Loucy (cell line): ENCODE measurements around the gene SAP30BP.

Experiments
- H2AFZ ChIP-seq: fragments of 200-600 bp; sonication (generic); 2 replicates; pipeline ENCODE4 v1.6.0; 2016; ENCODE audit warnings: antibody characterized with exemption, mild to moderate bottlenecking, low read length, moderate library complexity
- H3F3A ChIP-seq: fragments of 200-600 bp; 2 replicates; pipeline ENCODE4 v1.6.0; 2016; ENCODE audit warnings: antibody characterized with exemption, low read depth, mild to moderate bottlenecking
- H3K27me3 ChIP-seq: fragments of 200-600 bp; sonication (generic); 2 replicates; pipeline ENCODE4 v1.6.1; 2014; ENCODE audit warnings: low read length, mild to moderate bottlenecking; ENCODE audit not compliant: insufficient read depth, poor library complexity, severe bottlenecking
- H3K36me3 ChIP-seq: fragments of 200-600 bp; sonication (generic); 2 replicates; pipeline ENCODE4 v1.6.1; 2016; ENCODE audit warnings: low read length; ENCODE audit not compliant: insufficient read depth
- H3K4me1 ChIP-seq: fragments of 200-600 bp; sonication (generic); 2 replicates; pipeline ENCODE4 v1.5.1; 2014; ENCODE audit warnings: low read length, mild to moderate bottlenecking; ENCODE audit not compliant: insufficient read depth, poor library complexity, severe bottlenecking
- H3K4me2 ChIP-seq: fragments of 200-600 bp; sonication (generic); 2 replicates; pipeline ENCODE4 v1.6.0; 2014; ENCODE audit warnings: antibody characterized with exemption, low read length, low read depth, mild to moderate bottlenecking; ENCODE audit not compliant: poor library complexity, severe bottlenecking
- H3K4me3 ChIP-seq: fragments of 200-600 bp; sonication (generic); 2 replicates; pipeline ENCODE4 v1.5.1; 2014; ENCODE audit warnings: low read length, mild to moderate bottlenecking, mixed read lengths; ENCODE audit not compliant: poor library complexity, severe bottlenecking
- H3K79me2 ChIP-seq: fragments of 200-600 bp; sonication (generic); 2 replicates; pipeline ENCODE4 v1.6.1; 2014; ENCODE audit warnings: low read length; ENCODE audit not compliant: insufficient read depth
- H3K9ac ChIP-seq: fragments of 200-600 bp; sonication (generic); 2 replicates; pipeline ENCODE4 v1.6.0; 2014; ENCODE audit warnings: mild to moderate bottlenecking, low read depth, low read length, moderate library complexity; ENCODE audit not compliant: poor library complexity, severe bottlenecking
- H3K9me2 ChIP-seq: fragments of 200-600 bp; sonication (generic); replicated peaks from 2 replicates; pipeline ENCODE4 v1.6.1; 2016; ENCODE audit warnings: low read depth, low read length, mixed read lengths
- H3K9me3 ChIP-seq: fragments of 200-600 bp; sonication (generic); 2 replicates; pipeline ENCODE4 v1.6.1; 2014; ENCODE audit warnings: mild to moderate bottlenecking, antibody characterized with exemption, low read length, low read depth; ENCODE audit not compliant: insufficient read depth
- H4K20me1 ChIP-seq: fragments of 200-600 bp; sonication (generic); 2 replicates; pipeline ENCODE4 v1.6.0; 2014; ENCODE audit warnings: antibody characterized with exemption, low read length, mild to moderate bottlenecking; ENCODE audit not compliant: insufficient read depth, poor library complexity, severe bottlenecking
- EZH2phosphoT487 ChIP-seq: fragments of 200-600 bp; IDR thresholded peaks from 2 replicates; pipeline ENCODE4 v1.6.1; 2018; ENCODE audit warnings: antibody characterized with exemption, mild to moderate bottlenecking, moderate library complexity, borderline replicate concordance
- TF ChIP-seq, protein P1 (sequence below): fragments of 200-600 bp; sonication (generic); conservative IDR thresholded peaks from 2 replicates; pipeline ENCODE4 v1.5.1; 2014; ENCODE audit warnings: mild to moderate bottlenecking, antibody characterized with exemption, low read length

SAP30BP gene

DNA sequence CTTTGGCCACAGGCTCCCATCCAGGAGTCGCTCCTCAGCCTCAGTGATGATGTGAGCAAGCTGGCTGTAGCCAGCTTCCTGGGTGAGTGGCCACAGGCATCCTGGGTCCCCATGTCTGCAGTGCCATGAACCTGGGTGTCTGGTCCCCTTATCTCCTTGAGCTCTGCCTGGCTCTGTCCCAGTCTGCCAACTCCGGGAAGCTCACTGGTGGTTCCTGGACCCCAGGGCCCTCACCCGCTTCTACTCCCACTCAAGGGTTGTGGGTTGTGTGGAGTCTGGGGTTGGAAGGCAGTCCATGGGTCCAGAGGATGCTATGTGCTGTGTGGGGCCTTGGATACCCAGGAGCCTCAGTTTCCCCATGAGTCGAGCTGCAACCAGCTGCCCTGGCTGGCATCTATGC lies 45.6 kb upstream of the SAP30BP start:
- Histone ChIP-seq H4K20me1 (no peaks in the 10 kb centered on the region), H3K36me3 (no peaks in the 10 kb centered on the region), H3K4me2 (no peak overlapping the region), H3K79me2 (no peaks in the 10 kb centered on the region), H2AFZ (no peak overlapping the region), H3K9me3 (no peaks in the 10 kb centered on the region), H3K9ac (no peak overlapping the region), H3K27me3 (no peaks in the 10 kb centered on the region), H3K4me3 (no peak overlapping the region), H3K9me2 (no peaks in the 10 kb centered on the region), H3K4me1 (peaks cover 2% of the 10 kb centered on the region), H3F3A (no peaks in the 10 kb centered on the region)
- TF ChIP-seq EZH2phosphoT487, result no peak
- TF ChIP-seq, protein P1, sequence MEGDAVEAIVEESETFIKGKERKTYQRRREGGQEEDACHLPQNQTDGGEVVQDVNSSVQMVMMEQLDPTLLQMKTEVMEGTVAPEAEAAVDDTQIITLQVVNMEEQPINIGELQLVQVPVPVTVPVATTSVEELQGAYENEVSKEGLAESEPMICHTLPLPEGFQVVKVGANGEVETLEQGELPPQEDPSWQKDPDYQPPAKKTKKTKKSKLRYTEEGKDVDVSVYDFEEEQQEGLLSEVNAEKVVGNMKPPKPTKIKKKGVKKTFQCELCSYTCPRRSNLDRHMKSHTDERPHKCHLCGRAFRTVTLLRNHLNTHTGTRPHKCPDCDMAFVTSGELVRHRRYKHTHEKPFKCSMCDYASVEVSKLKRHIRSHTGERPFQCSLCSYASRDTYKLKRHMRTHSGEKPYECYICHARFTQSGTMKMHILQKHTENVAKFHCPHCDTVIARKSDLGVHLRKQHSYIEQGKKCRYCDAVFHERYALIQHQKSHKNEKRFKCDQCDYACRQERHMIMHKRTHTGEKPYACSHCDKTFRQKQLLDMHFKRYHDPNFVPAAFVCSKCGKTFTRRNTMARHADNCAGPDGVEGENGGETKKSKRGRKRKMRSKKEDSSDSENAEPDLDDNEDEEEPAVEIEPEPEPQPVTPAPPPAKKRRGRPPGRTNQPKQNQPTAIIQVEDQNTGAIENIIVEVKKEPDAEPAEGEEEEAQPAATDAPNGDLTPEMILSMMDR, result no peak

DNA sequence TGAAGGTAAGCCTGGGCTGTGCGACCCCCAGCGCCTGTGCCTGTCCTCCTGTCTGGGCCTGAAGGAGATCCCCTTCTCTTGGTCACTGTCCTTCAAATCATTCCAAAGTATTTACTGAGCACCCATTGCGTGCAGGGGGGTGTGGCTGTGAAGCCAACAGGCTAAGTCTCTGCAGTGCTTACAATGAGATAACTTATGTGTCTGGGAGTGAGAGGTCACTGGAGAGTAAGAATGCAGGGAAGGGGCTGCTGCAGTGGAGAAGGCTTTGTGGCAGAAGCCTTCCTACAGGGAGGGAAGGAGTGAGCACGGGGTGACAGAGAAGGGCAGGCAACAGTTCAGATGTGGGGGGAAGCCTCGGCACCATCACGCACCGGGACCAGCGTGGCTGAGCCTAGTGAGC lies 45.1 kb upstream of the SAP30BP start:
- no peaks in the 10 kb centered on the region for H3K79me2 ChIP-seq
- H3F3A ChIP-seq, result no peaks in the 10 kb centered on the region
- no peaks in the 10 kb centered on the region for H3K9me3 ChIP-seq
- H3K9ac ChIP-seq, result no peak overlapping the region
- H3K4me3 ChIP-seq, result no peak overlapping the region
- H3K4me1 ChIP-seq, result no peaks in the 10 kb centered on the region
- H2AFZ ChIP-seq, result no peak overlapping the region
- no peaks in the 10 kb centered on the region for H4K20me1 ChIP-seq
- H3K36me3 ChIP-seq, result no peaks in the 10 kb centered on the region
- H3K4me2 ChIP-seq, result no peak overlapping the region
- TF ChIP-seq EZH2phosphoT487, result no peak
- TF ChIP-seq, protein P1, result no peak
- H3K27me3 ChIP-seq, result no peaks in the 10 kb centered on the region
- no peaks in the 10 kb centered on the region for H3K9me2 ChIP-seq

DNA sequence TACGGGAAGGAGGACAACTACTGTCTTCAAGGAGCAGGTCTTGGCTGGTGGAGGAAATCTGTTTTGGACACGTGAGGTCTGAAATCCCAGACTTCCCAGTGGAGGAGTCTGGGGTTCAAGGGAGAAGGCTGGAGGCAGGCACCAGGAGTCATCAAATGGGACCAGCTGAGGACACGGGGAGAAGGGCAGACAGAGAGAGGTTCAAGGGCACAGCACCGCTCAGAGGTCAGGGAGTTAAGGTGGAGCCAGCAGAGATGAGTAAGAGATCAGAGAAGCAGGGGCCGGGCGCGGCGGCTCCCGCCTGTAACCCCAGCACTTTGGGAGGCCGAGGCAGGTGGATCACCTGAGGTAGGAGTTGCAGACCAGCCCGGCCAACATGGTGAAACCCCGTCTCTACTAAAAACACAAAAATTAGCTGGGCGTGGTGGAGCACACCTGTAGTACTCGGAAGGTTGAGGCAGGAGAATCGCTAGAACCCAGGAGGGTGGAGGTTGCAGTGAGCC lies 44.3 kb upstream of the SAP30BP start:
- H3K4me1 ChIP-seq, result no peaks in the 10 kb centered on the region
- H3K9me3 ChIP-seq, result no peaks in the 10 kb centered on the region
- no peak overlapping the region for H2AFZ ChIP-seq
- no peaks in the 10 kb centered on the region for H3K27me3 ChIP-seq
- H3K36me3 ChIP-seq, result no peaks in the 10 kb centered on the region
- no peak overlapping the region for H3K4me3 ChIP-seq
- no peaks in the 10 kb centered on the region for H3F3A ChIP-seq
- no peak for TF ChIP-seq EZH2phosphoT487
- TF ChIP-seq, protein P1, result no peak
- H4K20me1 ChIP-seq, result no peaks in the 10 kb centered on the region
- H3K9me2 ChIP-seq, result no peaks in the 10 kb centered on the region
- H3K9ac ChIP-seq, result no peak overlapping the region
- H3K4me2 ChIP-seq, result no peak overlapping the region
- H3K79me2 ChIP-seq, result no peaks in the 10 kb centered on the region
